BE2C (cell line): Measurements from ENCODE around the gene ROPN1L.

Experiments used
- DNase-seq: peaks from one replicate; pipeline ENCODE4 v3.0.0-alpha.2; 2020
- H3K27me3 ChIP-seq: fragments of 250-450 bp; sonication (Bioruptor Pico); 2 replicates; pipeline ENCODE4 v1.5.1; 2020; ENCODE audit warnings: mild to moderate bottlenecking
- H3K36me3 ChIP-seq: fragments of 250-450 bp; sonication (Bioruptor Pico); 2 replicates; pipeline ENCODE4 v1.5.1; 2020; ENCODE audit warnings: mild to moderate bottlenecking
- H3K4me1 ChIP-seq: fragments of 250-450 bp; sonication (Bioruptor Pico); 2 replicates; pipeline ENCODE4 v1.5.1; 2020
- H3K4me3 ChIP-seq: 2 replicates; pipeline ENCODE4 v1.5.1; 2011; ENCODE audit warnings: low read depth, low read length
- H3K9me3 ChIP-seq: fragments of 250-450 bp; sonication (Bioruptor Pico); 2 replicates; pipeline ENCODE4 v1.5.1; 2020
- CTCF ChIP-seq: IDR thresholded peaks from 2 replicates; pipeline ENCODE4 v1.5.1; 2012; ENCODE audit warnings: mild to moderate bottlenecking, low read depth, low read length

The ROPN1L gene

DNA sequence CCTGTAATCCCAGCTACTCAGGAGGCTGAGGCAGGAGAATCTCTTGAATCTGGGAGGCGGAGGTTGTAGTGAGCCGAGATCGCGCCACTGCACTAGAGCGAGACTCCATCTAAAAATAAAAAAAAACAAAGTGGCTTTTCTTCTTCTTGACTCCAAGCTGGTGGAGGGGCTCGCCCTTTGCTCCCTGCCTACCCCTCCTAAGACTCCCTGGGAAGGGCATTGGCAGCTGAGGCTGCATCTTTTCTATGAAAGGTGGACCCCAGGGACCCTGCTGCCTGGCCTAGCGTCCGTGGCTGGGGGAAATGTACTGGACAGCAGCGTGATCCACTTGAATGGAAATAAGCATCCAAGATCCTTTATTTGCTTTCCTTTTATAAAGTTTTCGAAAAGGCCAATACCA lies 24.0 kb downstream of the ROPN1L start:
- H3K4me1 ChIP-seq = no peaks in the 10 kb centered on the region
- H3K4me3 ChIP-seq = no peak overlapping the region
- no peak for DNase-seq
- no peaks in the 10 kb centered on the region for H3K36me3 ChIP-seq
- TF ChIP-seq CTCF = no peak
- H3K27me3 ChIP-seq = no peaks in the 10 kb centered on the region
- no peaks in the 10 kb centered on the region for H3K9me3 ChIP-seq

DNA sequence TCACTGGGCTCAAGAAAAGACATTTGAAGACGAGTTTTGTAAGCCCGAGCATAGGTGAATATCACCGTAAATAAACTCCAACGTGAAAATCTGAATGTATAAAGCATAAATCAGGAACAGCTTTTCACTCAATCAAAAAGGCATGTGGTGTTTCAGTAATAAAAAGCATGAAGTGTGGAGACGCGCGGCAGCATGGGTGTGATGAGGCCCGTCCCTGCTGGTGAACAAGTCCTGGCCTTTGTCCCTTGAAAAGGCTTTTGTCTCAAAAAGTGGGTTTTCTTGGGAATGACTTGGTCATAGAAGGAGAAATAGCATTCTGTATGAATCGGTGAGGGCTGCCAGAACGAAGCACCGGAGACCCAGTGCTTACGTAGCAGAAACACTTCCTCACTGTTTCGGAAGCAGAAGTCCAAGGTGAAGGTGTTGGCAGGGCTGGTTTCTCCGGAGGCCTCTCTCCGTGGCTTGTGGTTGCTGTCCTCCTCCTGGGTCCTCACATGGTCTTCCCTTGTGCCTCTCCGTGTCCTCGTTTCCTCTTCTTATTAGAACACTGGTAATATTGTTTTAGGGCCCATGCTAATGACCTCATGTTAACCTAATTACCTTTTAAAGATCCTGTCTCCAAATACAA lies 24.9 kb downstream of the ROPN1L start:
- DNase-seq = no peak
- Histone ChIP-seq H3K4me1 (no peaks in the 10 kb centered on the region), H3K4me3 (no peak overlapping the region), H3K9me3 (no peaks in the 10 kb centered on the region), H3K27me3 (no peaks in the 10 kb centered on the region), H3K36me3 (no peaks in the 10 kb centered on the region)
- TF ChIP-seq CTCF = no peak

- Histone ChIP-seq H3K36me3 (no peaks in the 10 kb centered on the region), H3K9me3 (no peaks in the 10 kb centered on the region), H3K4me1 (no peaks in the 10 kb centered on the region), H3K4me3 (no peak overlapping the region), H3K27me3 (no peaks in the 10 kb centered on the region)
- no peak for DNase-seq
- TF ChIP-seq CTCF = no peak
Measured at GRCh38 chr5:10467281-10468198, 25.9 kb downstream of the ROPN1L start.

GRCh38 chr5:10468256-10468655 lies 26.6 kb downstream of the ROPN1L start:
- Histone ChIP-seq H3K4me3 (no peak overlapping the region), H3K36me3 (no peaks in the 10 kb centered on the region), H3K4me1 (no peaks in the 10 kb centered on the region), H3K27me3 (no peaks in the 10 kb centered on the region), H3K9me3 (no peaks in the 10 kb centered on the region)
- TF ChIP-seq CTCF = no peak
- DNase-seq = no peak

- H3K9me3 ChIP-seq = no peaks in the 10 kb centered on the region
- no peaks in the 10 kb centered on the region for H3K4me1 ChIP-seq
- no peak for TF ChIP-seq CTCF
- H3K27me3 ChIP-seq = no peaks in the 10 kb centered on the region
- no peaks in the 10 kb centered on the region for H3K36me3 ChIP-seq
- no peak for DNase-seq
- no peak overlapping the region for H3K4me3 ChIP-seq
Measured at GRCh38 chr5:10469253-10470050, 27.8 kb downstream of the ROPN1L start.
